GM19023 (cell line): ENCODE data around the gene GALNT2.

Experiments used
- ATAC-seq: cut with Tn5 transposase; IDR thresholded peaks from one replicate; pipeline ENCODE4 v1.9.1; 2021; ENCODE audit warnings: mild to moderate bottlenecking, moderate library complexity; ENCODE audit not compliant: unreplicated experiment

Gene GALNT2

DNA sequence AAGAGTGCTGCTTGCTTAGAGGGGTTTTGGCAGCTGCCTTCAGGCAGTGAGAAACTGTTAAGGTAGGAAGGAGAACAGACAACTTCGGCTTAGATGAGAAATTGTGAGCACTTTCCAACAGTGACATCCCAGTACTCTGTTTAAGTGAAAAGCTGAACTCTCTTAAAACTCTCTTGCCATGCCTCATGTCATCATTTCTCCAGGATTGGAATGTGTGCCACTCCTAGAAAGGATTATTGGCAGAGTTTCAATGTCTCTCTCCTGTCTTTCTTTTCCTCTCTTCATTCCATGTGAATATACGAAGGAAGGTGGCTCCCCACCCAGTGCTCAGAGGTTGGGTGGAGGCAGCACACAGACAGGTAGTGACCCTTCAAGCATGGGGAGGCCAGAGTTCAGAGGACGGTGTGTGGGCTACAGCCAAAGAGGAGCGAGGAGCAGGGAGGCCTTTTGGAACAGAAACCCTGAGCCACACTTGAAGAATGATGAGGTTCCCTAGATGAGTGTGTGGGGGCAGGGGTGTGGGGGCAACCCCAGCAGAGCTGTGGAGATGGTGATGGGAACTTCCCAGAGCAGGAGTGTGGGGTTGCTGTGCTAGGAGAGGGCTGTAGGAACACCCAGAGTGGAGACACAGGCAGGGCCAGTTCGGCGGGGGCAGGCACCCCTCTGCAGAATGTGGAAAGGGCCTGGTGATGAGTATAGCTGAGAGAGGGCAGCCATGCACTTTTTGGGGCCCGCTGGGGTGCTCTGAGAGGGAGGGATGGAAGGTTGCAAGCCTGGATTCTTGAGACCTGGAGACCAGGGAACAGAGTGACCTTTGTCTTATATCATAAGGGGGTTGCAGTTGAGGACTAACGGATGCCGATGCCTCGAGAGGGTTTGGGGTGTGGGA lies 58.8 kb downstream of the GALNT2 start:
- no peak for ATAC-seq

GRCh38 chr1:230126529-230127104 lies 59.6 kb downstream of the GALNT2 start:
- ATAC-seq, result no peak

DNA sequence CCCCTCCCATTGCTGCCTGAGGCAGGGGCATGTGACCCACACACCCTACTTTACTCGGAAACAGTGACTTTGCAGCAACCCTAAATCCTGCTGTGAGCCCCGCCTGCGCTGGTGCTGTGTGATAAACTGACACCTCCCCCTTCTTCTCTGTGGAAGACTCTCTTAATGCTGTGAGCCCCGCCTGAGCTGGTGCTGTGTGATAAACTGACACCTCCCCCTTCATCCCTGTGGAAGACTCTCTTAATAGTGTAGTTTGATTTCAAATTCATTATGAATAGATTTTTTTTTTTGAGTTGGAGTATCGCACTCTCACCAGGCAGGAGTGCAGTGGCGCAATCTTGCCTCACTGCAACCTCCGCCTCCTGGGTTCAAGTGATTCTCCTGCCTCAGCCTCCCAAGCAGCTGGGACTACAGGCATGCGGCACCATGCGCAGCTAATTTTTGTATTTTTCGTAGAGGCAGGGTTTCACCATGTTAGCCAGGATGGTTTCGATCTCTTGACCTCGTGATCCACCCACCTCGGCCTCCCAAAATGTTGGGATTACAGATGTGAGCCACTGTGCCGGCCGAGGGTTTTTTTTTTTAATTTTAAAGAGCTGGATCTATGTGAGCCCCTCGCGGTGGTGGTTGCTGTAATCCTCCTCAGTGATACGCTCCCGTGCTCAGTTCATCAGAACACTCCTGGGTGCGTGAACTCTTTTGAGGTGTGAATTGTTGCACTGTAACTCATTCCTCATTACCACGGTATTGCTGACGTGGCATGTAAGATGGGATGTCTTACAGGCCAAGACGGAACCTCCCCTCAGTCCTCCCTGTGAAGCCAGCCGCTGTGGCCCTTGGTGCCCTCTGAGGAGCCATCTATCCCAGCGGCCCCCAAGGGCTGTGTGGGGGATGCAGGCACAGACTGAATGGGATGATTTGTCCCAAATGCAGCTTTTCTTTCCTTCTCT lies 60.3 kb downstream of the GALNT2 start:
- no peak for ATAC-seq

DNA sequence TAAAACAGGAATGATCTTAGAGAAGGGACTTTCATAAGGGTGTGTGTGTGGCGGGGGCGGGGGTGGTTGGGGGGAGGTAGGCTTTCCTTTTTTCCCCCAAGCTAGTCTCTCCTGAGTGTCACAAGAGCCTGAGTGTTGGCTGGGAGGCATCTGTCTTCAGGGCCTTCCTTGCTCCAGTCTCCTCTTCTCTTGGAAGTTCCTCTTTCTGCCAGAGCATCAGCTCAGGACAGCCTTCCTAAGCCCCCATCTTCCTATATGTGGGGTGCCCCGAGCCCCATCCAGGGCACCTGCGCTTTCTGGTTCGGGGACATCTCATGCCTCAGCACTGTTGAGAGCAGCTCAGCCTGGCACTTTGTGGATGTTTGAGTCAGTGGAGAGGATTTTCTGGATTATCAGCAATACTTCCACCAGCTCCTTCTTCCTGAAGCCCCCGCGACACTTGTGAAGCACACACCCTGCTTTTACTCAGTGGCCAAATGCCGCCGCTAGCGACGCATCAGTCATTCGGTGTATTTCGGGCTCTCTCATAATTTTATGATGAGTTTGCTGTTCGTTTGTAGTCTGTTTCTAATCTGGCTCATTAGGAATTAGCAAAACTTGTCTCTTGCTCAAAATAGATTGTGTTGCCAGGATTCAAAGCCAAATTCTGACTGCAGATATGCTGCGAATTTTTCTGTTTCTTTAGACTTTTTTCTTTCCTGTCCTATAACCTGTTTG lies 61.7 kb downstream of the GALNT2 start:
- no peak for ATAC-seq

DNA sequence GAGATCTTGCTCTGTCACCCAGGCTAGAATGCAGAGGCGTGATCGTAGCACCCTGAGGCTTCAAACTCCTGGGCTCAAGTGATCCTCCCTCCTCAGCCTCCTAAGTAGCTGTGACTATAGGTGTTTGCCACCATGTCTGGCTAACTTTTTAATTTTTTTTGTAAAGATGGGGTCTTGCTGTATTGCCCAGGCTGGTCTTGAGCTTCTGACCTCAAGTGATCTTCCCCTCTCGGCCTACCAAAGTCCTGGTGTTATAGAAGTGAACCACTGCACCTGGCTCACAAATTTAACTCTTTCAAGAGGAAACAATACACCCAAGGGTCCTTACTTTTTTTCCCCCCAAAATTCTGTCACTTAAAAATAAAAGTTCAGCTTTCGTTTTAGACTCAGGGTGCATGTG lies 62.3 kb downstream of the GALNT2 start:
- no peak for ATAC-seq

GRCh38 chr1:230130172-230130944 lies 63.3 kb downstream of the GALNT2 start:
- no peak for ATAC-seq

DNA sequence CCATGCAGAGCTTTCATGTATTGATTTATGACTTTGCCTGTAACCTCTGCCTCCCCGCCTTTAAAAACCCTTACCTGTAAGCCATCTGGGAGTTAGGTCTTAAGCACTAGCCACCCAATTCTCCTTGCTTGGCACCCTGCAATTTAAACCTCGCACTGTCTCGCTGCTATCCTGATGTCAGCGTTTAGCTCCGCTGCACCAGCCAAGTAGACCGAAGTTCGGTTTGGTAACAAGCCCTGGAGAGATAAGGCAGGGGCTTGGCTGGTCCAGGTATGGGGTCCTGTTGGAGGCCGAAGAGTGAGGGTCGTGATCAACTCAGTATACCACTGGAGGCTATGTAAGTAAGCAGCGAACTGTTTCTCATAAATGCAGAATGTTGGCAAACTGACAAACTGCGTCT lies 64.4 kb downstream of the GALNT2 start:
- no peak for ATAC-seq

- ATAC-seq, result no peak
Observed at GRCh38 chr1:230132758-230133157, 65.7 kb downstream of the GALNT2 start.

DNA sequence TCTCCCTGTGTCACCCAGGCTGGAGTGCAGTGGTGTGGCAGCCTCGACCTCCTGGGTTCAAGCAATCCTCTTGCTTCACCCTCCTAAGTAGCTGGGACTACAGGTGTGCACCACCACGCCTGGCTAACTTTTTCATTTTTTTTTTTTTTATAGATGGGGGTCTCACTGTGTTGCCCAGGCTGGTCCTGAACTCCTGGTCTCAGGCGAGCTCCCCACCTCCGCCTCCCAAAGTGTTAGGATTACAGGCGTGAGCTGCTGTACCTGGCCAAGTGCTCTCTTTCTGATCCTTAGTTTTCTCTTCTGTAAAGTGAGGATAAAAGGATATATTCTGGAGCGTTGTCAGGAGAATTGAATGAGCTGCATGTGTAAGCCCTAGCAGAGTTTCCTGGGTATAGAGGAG lies 68.7 kb downstream of the GALNT2 start:
- no peak for ATAC-seq

GRCh38 chr1:230136453-230137336 lies 69.7 kb downstream of the GALNT2 start:
- no peak for ATAC-seq

DNA sequence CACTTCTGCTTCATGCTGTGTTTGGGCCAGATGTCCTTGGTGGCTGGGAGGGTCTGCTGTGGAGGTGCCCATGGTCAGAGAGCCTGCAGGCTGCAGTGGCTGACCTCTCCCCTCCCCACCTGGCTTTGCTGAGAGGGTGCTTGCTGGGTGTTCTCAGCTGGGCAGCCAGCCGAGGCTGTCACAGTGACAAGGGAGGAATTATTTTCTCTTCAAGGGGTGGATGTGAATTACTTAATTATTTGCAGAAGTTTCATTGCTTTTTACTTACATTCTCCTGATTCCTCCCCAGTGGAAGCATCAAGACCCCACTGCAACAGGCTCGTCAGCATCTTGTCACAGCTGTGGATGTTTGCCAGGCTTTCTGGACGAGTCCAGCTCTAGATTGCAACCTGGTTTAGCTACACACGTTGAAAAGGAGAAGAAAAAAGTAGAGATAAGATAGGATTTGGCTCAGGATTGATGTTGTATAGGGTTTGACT lies 70.3 kb downstream of the GALNT2 start:
- ATAC-seq, result no peak

DNA sequence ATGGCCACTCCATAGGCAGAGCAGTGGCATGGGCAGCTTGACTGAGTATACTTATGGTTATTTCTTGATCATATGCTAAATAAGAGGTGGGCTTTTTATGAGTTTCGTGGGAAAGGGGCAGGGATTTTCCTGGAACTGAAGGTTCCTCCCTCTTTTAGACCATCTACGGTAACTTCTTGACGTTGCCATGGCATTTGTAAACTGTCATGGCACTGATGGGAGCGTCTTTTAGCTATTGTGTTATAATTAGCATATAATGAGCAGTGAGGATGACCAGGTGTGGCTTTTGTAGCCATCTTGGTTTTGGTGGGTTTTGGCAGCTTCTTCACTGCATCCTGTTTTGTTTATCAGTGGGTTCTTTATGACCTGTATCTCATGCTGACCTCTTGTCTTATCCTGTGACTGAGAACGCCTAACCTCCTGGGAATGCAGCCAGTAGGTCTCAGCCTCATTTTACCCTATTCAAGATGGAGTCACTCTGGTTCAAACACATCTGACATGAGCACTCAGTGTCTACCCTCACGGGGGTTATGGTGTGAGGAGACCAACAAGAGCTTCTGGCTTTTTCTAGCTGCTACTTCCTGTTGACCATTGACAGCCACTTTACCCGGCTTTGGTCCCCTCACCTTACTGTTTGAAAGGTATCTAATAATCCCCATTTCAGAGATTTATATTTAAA lies 71.7 kb downstream of the GALNT2 start:
- ATAC-seq, result no peak

GRCh38 chr1:230139315-230139714 lies 72.3 kb downstream of the GALNT2 start:
- no peak for ATAC-seq

DNA sequence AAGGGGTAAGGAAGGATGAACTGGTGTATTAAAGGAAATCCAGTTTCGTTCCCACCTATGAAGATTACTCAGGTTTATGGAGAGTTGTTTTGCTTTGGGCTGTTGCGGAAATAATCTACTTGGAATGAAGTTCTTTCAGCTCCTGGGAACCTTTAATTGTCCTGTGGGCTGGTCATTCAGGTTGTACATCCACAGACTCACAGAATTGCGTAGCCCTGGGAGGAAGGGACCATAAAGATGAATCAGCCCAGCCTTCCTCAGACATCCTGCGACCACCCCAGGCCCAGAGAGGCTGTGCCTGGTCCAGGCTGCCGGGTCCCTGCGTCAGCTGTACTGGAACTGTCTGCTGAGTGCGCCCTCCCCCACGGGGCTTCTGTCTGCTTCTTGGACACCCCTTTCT lies 72.7 kb downstream of the GALNT2 start:
- no peak for ATAC-seq

GRCh38 chr1:230140221-230141020 lies 73.4 kb downstream of the GALNT2 start:
- ATAC-seq, result no peak

- ATAC-seq, result no peak
Observed at GRCh38 chr1:230141021-230141648, 74.1 kb downstream of the GALNT2 start.
